GM21423 (cell line): ENCODE data around the gene FNTB.

Experiments
- ATAC-seq: cut with Tn5 transposase; IDR thresholded peaks from one replicate; pipeline ENCODE4 v1.9.1; 2021; ENCODE audit warnings: mild to moderate bottlenecking, moderate library complexity; ENCODE audit not compliant: unreplicated experiment

Gene FNTB

GRCh38 chr14:64986648-64987437 lies at the start of gene FNTB:
Gene FNTB (plus strand): TSS chr14:64986895. CDS start chr14:64986954, 59 bp downstream.
- ATAC-seq, result peak; percentile 91

- no peak for ATAC-seq
Measured at GRCh38 chr14:64937171-64937820, 49.4 kb upstream of the FNTB start.

GRCh38 chr14:64937821-64938193 lies 48.9 kb upstream of the FNTB start:
- no peak for ATAC-seq

GRCh38 chr14:64938972-64939816 lies 47.5 kb upstream of the FNTB start:
- no peak for ATAC-seq

GRCh38 chr14:64939817-64940190 lies 46.9 kb upstream of the FNTB start:
- no peak for ATAC-seq

GRCh38 chr14:64940336-64940910 lies 46.3 kb upstream of the FNTB start:
- ATAC-seq, result no peak

- ATAC-seq, result no peak
Measured at GRCh38 chr14:64942531-64943111, 44.1 kb upstream of the FNTB start, which contains the start of gene GPX2. Gene GPX2 (minus strand): TSS chr14:64942745. CDS start chr14:64942726, 19 bp downstream.

- no peak for ATAC-seq
Measured at GRCh38 chr14:64943556-64943955, 43.1 kb upstream of the FNTB start.

GRCh38 chr14:64944041-64944440 lies 42.7 kb upstream of the FNTB start:
- ATAC-seq, result no peak

- no peak for ATAC-seq
Measured at GRCh38 chr14:64944861-64945260, 41.8 kb upstream of the FNTB start.

GRCh38 chr14:64945431-64946178 lies 41.1 kb upstream of the FNTB start:
- no peak for ATAC-seq

- no peak for ATAC-seq
Measured at GRCh38 chr14:64946310-64947045, 40.2 kb upstream of the FNTB start.

GRCh38 chr14:64947710-64948611 lies 38.7 kb upstream of the FNTB start:
- ATAC-seq, result no peak

GRCh38 chr14:64948612-64949210 lies 38.0 kb upstream of the FNTB start:
- ATAC-seq, result no peak

- no peak for ATAC-seq
Measured at GRCh38 chr14:64950889-64951288, 35.8 kb upstream of the FNTB start.

GRCh38 chr14:64951291-64951690 lies 35.4 kb upstream of the FNTB start:
- ATAC-seq, result no peak

- ATAC-seq, result no peak
Measured at GRCh38 chr14:64951724-64952123, 35.0 kb upstream of the FNTB start.
